ENCODE data around the gene GRAMD4.
"Not testable (repeated sequence)": the region's sequence is repeated elsewhere in the genome, so short reads cannot be mapped to it uniquely, and the experiment has no call there.

The GRAMD4 gene

DNA sequence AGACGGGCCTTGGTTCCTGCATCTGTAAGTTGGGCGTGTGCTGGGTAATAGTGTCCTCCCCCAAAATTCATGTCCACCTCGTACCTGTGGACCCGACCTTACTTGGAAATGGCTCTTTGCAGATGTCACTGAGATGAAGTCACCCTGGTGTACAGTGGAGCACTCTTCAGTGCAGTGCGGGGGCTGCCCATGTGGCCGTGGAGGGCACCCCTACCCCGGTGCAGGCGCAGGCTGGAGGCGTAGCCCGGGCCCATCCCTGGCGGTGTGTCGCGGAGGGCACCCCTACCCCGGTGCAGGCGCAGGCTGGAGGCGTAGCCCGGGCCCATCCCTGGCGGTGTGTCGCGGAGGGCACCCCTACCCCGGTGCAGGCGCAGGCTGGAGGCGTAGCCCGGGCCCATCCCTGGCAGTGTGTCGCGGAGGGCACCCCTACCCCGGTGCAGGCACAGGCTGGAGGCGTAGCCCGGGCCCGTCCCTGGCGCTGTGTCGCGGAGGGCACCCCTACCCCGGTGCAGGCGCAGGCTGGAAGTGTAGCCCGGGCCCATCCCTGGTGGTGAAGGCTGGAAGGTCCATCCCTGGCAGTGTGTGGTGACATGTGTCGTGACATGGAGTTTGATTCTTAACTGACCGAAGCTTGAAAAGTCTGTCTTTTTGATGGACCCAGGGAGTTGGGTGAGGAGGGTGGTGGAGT, 1.2 kb downstream of the GRAMD4 start:
- not testable (repeated sequence) for DNase-seq

GRCh38 chr22:46622081-46622521, 1.9 kb downstream of the GRAMD4 start:
- no peak for DNase-seq

DNA sequence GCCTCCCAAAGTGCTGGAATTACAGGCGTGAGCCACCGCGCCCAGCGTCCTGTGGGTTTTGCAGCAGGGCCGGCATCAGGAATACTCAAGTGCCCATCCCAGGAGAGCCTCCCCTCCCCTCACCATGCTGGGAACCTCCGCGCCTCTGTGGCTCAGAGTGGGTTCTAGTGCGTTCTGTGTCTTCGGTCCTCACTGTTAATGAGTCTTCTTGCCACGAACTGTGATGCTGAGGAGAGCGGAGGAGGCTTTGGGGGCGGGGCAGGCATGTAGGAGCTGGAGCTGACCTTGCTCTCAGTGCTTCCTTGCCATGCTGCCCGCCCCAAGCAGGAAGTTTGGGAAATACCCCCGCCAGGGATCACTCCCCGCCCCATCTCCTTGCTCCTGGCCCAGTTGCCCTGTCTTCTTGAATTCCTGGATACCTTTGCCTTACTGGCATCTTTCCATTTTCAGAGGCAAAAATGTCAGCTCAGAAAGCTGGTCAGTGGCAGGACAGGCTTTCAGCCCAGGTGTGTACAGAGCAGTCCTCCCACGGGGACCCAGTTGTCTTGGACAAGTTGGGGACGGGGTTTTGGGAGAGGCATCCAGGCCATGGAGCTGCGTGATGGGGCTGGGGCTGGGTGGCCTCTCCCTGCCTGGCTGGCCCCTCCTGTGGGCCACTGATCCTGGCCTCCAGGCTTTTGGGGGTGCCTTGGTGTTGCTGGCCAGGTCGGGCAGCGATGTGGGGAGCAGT, 5.1 kb downstream of the GRAMD4 start:
- no peak for DNase-seq

DNA sequence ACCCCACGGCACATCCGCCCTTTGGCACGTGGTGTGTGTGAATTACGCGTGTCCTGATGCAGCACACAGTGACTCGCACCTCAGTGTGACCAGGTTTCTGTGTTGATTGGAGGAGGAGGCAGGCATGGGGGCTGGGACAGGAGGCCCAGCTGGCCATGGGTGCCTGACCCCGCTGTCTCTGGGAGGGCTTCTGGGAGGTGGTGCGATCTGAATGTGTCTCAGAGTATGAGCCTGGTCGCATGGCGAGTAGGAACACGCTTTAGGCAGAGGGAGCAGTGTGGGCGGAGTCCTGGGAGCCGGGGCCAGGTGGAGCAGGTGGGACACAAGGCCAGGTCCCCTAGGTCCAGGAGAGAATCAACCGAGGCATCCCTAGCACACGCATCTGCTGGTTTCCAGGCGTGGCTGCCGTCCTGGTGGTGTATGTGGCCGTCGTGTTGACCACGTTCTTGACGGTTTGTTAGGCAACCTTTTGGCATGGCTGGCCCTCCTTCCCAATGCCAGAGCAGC, 5.7 kb downstream of the GRAMD4 start:
- no peak for DNase-seq

DNA sequence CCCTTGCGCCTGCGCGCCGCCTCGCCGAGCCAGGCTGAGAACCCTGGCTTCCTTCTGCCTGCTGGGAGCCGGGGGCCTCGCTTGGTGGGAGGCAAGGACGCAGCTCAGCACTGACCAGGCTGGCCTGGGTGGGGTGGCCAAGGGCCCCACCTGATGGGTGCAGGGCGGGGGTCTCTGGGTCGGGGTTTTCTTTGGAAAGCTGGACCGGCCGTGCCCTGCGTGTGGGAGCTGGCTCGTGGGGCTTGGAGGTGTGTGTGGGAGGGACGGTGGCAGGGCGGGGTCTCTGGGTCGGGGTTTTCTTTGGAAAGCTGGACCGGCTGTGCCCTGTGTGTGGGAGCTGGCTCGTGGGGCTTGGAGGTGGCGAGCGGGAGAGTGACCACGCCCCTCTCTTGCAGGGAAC, 6.2 kb downstream of the GRAMD4 start:
- DNase-seq = no peak

GRCh38 chr22:46626911-46627805, 7.0 kb downstream of the GRAMD4 start:
- DNase-seq = no peak

GRCh38 chr22:46627806-46628482, 7.8 kb downstream of the GRAMD4 start:
- no peak for DNase-seq

GRCh38 chr22:46628756-46629155, 8.6 kb downstream of the GRAMD4 start:
- no peak for DNase-seq

DNA sequence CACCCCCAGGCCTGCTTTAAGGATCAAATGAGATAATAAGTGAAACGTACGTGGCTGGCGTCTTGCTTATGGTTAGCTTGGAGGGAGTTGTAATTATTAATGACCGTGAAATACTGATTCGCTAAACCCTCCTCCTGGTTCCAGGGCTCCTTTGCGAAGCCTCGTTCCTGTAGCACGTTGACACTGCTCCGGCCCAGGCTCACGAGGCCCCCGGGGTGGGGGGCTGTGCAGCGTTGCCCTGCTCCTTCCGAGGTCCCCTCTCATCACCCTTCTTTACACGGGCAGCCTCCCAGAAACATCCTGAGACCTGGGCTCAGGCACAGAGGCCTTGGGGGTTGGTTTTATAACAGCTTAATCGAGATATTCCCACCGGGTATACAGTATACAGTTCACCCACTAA, 9.1 kb downstream of the GRAMD4 start:
- no peak for DNase-seq

DNA sequence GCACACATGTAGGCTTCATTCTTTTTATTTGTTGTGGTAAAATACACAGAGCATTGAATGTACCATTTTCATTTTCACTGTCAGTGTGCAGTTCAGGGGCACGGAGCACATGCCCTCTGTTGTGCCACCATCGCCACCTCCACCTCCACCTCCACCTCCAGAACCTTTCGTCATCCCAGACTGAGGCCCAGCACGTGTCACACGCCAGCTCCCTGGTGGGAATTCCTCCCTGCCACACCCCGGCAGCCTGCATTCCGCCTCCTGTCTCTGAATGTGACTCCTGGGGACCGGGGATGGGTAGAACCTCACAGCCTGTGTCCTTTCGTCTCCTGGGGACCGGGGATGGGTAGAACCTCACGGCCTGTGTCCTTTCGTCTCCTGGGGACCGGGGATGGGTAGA, 10.9 kb downstream of the GRAMD4 start:
- no peak for DNase-seq

DNA sequence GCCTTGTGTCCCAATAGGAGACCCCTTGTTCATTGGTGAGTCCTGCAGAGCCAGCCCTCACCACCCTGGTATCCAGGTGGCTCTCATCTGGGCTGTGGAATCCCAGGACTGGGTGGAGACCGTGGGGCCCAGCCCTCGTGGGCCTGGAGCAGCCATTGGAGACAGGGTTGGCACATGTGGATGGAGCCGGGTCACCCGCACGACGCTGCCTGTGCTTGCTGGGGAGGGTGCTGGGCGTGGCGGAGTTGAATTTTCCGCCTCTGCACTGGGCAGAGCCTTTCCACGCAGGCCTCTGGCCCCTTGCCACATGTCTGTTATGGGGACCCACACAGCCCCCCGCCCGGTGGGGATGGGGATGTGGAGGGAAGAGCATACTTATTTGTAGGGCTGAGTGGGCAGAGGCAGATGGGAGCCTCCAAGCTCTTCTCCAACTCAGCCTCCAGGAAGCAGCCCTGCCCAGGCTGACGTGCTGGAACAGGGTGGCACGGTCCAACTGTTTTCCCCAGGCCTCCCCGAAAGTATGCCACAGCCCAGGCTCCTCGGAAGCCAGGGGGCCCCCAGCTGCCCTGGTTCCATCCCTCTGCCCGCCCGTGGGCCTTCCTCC, 12.6 kb downstream of the GRAMD4 start:
- no peak for DNase-seq

DNA sequence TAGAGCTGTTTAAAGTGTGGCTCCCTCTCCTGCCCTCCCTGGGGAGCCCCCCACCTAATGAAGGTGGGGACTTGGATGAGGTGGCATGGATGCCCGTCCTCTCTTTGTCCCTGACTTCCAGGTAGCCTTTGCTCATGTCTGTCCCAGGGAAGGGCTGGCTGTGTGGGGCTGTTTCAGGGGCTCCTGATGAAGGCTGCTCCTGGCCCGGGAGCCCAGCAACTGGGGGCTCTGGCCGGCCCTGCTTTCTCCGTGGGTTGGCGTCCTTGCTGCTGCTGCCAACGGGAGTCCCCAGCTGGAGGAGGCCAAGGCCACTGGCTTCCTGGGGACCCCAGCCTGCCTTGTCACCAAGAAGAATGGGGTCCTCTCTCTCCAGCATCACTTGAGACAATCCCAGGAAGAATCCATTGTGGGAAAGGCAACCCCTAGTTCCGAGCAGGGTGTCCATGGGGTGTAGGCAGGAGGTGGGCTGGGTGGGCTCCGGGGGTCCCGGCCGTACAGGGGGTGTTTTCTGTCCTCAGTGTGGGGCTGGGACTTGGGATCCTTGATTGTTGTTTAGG, 13.2 kb downstream of the GRAMD4 start:
- DNase-seq = no peak

GRCh38 chr22:46634011-46634699, 14.0 kb downstream of the GRAMD4 start:
- DNase-seq = no peak

DNA sequence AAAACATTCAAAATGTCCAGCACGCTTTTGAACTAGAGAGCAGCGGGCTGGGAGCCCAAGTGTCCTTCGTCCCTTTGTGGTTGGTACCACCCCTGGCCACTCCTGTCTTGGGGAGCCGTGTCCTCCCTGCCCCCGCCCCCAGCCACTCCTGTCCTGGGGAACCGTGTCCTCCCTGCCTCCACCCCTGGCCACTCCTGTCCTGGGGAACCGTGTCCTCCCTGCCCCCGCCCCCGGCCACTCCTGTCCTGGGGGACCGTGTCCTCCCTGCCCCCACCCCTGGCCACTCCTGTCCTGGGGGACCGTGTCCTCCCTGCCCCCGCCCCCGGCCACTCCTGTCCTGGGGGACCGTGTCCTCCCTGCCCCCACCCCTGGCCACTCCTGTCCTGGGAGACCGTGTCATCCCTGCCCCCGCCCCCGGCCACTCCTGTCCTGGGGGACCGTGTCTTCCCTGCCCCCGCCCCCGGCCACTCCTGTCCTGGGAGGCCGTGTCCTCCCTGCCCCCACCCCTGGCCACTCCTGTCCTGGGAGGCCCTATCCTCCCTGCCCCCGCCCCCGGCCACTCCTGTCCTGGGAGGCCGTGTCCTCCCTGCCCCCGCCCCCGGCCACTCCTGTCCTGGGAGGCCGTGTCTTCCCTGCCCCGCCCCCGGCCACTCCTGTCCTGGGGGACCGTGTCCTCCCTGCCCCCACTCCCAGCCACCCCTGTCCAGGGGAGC, 14.9 kb downstream of the GRAMD4 start:
- peak in 1 of 2 experiments; percentile 37 for DNase-seq

DNA sequence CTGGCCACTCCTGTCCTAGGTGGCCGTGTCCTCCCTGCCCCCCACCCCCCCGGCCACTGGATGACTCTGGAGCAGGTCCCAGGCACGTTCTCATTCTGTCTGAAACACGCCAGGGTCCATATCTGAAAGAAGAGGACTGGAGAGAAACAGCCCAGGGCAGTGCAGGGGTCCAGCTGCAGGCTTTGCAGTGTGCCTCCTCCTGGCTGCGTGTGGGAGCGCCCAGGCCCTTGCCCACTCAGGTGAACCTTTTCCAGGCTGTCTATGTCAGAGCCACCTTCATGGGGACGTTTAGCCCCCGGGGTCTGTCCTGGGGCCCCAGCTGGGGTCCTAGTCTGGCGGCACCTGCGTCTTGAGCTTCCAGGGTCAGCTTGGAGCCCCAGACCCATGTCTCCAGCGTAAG, 15.6 kb downstream of the GRAMD4 start:
- peak in 1 of 2 experiments; percentile 8 for DNase-seq

DNA sequence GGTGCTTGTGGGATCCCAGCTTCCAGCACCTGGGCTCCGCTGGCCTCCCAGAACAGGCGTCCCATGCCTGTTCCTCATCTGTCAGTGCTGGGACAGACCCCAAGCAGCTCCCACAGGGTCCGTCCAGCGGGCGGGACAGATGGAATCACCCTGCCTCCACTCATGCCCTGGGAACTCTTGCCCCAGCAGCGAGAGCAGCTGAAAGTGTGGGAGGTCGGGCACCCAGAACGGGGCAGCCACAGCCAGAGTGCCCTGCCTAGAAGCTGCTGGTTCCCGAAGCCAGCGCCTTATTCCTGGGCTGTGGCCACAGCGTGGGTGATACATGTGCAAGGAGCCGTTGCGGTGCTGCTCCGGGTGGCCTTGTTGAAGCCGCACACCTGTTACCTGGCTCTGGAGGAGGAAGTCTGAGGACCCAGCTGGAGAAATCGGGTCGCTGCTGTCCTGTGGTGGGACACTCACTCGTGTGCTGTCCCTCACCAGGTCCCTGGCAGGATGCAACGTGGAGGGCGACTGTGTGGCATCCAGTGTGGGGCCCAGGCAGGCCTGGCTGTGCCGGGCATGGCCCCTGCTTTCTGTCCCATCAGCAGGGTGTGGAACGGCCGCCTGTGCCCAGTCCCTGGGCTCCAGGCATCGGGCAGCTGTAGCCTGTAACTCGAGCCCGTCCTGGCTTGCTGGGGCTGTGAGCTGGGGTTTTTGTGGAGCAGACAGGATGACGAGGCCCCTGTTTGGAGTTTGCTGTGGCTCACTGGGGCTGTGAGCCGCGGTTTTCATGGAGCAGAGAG, 16.2 kb downstream of the GRAMD4 start:
- no peak for DNase-seq

- no peak for DNase-seq
Observed at GRCh38 chr22:46637711-46638600, 17.8 kb downstream of the GRAMD4 start.

GRCh38 chr22:46638601-46639431, 18.6 kb downstream of the GRAMD4 start:
- DNase-seq = no peak

Measured in SW 1271 (cell line).